Prostate gland (tissue), 2 donors: ENCODE data around the gene IL7R.

Experiments
- CTCF ChIP-seq, 4 experiments: fragments of 200-600 bp in 2 of 4; fragments of 450-650 bp in 2 of 4; sonication (generic) in 2 of 4; IDR thresholded peaks; 1 replicate in 3 of 4; 2 replicates in 1 of 4; pipeline ENCODE4 v1.5.1; 2016 to 2019; ENCODE audit warnings: antibody characterized with exemption in 4 of 4, mild to moderate bottlenecking in 2 of 4, moderate library complexity in 2 of 4
- POLR2A ChIP-seq: fragments of 450-650 bp; IDR thresholded peaks from one replicate; pipeline ENCODE4 v1.6.1; 2016; ENCODE audit warnings: antibody characterized with exemption, mild to moderate bottlenecking
- POLR2AphosphoS5 ChIP-seq: sonication (generic); formaldehyde crosslinking; IDR thresholded peaks from one replicate; pipeline ENCODE4 v1.6.1; 2017; ENCODE audit warnings: antibody characterized with exemption

DNA sequence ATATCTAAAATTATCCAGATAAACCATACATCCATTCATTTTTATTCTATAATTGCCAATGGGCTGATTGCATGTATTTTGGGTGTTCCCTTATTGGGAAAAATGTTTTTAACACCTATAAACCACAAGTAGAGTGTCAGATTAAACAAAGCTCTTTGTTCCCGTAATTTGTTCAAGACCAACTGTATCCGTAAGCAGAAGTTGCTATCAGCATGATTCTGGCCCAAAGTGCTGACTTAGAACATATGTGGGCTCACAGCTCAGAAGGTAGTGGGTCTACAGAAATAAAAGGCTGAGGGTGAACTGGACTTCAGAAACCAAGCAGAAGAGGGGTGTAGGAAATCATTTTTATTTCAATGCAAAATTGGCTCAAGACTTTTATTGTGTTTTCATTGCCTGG lies 23.5 kb upstream of the IL7R start:
- no peak for TF ChIP-seq CTCF (IDR thresholded peaks at IDR 0.05)
- no peak for TF ChIP-seq POLR2A
- no peak for TF ChIP-seq POLR2AphosphoS5
